IPS-NIHi11 (cell line): ENCODE data around the gene TLR1.
"Not testable (repeated sequence)": the region's sequence is repeated elsewhere in the genome, so short reads cannot be mapped to it uniquely, and the experiment has no call there.

Experiments used
- DNase-seq: peaks from one replicate; pipeline ENCODE4 v3.0.0; 2012; ENCODE audit warnings: mixed read lengths, low spot score

The TLR1 gene

GRCh38 chr4:38774181-38774955, 30.2 kb downstream of the TLR1 start:
- no peak for DNase-seq

- not testable (repeated sequence) for DNase-seq
These were observed 34.3 kb downstream of the TLR1 start for GRCh38 chr4:38770281-38770680.

GRCh38 chr4:38769857-38770256, 34.7 kb downstream of the TLR1 start:
- no peak for DNase-seq

- no peak for DNase-seq
These were observed 35.1 kb downstream of the TLR1 start for GRCh38 chr4:38769441-38769840.

GRCh38 chr4:38768968-38769394, 35.6 kb downstream of the TLR1 start:
- DNase-seq, result no peak

GRCh38 chr4:38766940-38767339, 37.7 kb downstream of the TLR1 start:
- DNase-seq, result not testable (repeated sequence)

- no peak for DNase-seq
These were observed 39.2 kb downstream of the TLR1 start for GRCh38 chr4:38765382-38765781.

GRCh38 chr4:38764277-38764676, 40.3 kb downstream of the TLR1 start:
- DNase-seq, result no peak

- DNase-seq, result no peak
These were observed 42.0 kb downstream of the TLR1 start for GRCh38 chr4:38762560-38762959.

- no peak for DNase-seq
These were observed 44.8 kb downstream of the TLR1 start for GRCh38 chr4:38759790-38760122.

- DNase-seq, result peak; percentile 63
These were observed 45.3 kb downstream of the TLR1 start for GRCh38 chr4:38759113-38759789.

GRCh38 chr4:38757945-38758600, 46.5 kb downstream of the TLR1 start:
- peak; percentile 42 for DNase-seq

GRCh38 chr4:38752941-38753806, 51.4 kb downstream of the TLR1 start:
- peak; percentile 86 for DNase-seq

- DNase-seq, result no peak
These were observed 52.1 kb downstream of the TLR1 start for GRCh38 chr4:38752372-38752940.

GRCh38 chr4:38751341-38752010, 53.1 kb downstream of the TLR1 start:
- DNase-seq, result no peak

GRCh38 chr4:38749336-38749735, 55.3 kb downstream of the TLR1 start:
- no peak for DNase-seq

- DNase-seq, result no peak
These were observed 57.0 kb downstream of the TLR1 start for GRCh38 chr4:38747629-38748028.
